NCI-H1092 treated with DMSO at 0.1 percent for 48 hours (cell line): ENCODE results near the gene ME1.
"Not testable (repeated sequence)": the region's sequence is repeated elsewhere in the genome, so short reads cannot be mapped to it uniquely, and the experiment has no call there.

ENCODE experiments used
- DNase-seq: peaks from one replicate; lab custom pipeline; 2025; lab: John Stamatoyannopoulos, UW

Gene ME1

DNA sequence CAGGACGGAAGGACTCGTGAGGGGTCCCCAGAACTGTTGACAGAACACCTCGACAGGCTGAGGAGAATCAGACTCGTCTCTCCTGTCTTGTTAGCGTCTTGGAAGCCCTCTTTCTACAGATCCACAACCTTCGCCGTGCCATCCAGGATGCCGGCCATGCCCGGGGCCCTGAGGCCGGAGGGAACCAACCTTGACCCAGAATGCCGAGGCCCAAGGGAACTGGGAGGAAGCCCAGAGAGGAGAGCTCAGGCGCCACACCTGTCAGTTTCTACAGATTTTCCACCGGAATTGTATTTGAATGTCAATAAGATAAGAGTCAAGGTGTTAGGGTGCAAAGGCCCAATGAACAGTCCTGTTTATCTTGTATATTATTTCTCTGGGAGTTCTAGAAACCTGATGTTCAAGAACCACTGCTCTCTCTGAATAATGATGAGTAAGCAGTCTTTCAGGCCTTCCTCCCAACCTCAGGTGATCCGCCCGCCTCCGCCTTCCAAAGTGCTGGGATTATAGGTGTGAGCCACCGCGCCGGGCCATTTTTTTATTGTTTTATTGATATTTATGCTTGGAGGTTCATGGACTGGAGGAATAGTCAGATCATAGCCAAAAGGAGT, 799 bp upstream of the ME1 start:
- no peak for DNase-seq

DNA sequence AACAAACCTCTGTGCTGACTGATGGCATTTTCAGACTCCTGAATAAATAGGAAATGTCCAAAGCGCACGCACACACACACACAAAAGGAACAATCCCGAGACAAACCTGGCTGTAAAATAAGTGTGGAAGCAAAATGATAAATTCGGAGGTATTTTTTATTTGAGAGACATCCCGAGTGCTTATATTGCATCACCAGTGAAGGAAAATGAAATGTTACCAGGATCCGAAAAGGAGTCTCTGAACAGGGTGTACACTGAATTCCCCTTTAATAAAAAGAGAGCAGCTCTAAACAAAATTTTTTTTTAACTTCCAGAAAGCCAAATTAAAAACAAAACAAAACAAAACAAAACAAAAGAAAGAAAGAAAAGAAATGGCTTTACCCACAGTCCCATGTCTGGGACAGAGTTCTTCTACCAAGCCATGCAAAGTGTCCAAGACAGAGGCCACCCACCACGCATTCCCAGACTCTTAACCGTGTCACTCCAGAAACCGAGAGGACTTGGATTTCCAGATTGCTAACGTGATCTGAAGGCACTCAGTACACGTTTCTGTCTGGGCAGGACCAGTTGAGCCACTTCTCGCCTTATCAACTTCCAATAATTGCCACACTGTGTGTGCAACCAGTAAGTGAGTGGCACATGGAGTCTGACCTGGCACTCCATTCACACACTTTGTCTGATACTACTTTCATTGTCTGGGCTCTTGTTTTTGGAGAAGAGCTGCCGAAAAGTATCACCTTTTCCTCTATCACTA, 817 bp downstream of the ME1 start:
- DNase-seq, result no peak

DNA sequence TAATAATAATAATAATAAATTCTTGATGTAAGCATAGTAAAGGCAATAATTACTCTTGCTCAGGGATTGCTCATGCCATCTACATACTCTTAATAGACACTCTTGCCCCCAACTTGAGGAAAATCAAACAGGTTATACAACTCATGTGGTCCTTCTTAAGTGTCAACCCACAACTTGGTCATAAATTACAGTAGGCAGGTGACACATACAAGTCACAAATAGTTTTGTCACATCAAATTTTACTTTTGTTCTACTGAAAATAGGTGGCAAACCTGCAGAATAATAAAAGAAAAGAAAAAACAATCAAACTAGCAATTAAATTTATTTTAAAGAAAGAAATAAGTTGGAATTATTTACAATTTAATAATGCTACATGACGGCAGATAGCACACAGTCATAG, 1.6 kb downstream of the ME1 start:
- no peak for DNase-seq

DNA sequence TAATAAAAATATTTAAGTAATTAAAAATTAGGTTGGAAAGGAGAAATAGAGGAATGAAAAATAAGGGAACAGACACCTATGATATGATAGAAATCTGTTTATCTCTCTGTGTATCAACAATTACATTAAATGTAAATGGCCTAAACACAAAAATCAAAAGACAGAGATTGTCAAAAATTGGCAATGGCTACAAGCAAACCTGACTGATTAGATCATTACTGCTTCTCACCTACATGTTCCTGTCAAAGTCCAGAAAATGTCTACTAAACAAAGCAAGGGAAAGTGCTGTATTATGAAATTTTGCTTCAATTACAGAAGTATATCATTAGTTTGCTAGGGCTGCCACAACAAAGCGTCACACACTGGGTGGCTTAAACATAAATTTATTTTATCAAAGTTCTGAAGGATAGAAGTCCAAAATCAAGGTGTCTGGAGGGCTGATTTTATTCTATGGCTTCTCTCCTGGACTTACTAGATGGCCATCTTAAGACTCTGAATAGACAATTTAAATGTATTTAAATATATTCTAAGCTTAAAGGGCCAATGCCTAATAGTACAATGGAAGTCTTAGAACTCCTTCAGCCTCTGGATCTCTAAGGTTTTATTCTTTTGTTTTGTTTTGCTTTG, 6.3 kb downstream of the ME1 start:
- DNase-seq, result no peak

DNA sequence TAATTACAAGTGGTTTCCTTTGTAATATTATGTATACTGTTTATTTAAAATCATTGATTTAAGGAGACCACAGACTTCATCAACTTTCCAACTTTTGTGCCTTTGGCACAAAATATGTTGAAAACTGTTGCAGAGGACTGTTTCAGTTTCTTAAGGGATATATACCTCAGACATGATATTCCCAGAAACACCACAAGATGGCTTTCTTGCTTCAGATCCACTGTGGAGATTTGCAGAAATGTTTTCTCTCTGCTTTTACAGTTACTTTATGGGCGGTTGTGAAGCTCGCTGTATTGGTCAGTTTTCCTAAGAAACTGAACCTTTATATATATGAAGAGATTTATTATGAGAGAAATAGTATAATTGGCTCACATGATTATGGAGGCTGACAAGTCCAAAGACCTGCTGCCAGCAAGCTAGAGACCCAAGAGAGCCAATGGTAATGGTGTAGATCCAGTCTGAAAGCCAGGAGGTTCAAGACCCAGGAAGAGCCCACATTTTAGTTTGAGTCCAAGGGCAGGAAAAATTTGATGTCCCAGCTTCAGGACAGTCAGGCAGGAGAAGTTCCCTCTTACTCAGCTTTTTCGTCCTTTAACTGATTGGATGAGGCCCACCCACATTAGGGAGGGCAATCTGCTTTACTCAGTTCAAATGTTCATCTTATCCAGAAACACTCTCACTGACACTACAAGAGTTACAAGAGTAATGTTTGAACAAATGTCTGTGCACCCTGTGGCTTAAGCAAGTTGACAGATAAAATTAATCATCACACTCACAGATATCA, 12.8 kb downstream of the ME1 start:
- DNase-seq, result peak; percentile 4

DNA sequence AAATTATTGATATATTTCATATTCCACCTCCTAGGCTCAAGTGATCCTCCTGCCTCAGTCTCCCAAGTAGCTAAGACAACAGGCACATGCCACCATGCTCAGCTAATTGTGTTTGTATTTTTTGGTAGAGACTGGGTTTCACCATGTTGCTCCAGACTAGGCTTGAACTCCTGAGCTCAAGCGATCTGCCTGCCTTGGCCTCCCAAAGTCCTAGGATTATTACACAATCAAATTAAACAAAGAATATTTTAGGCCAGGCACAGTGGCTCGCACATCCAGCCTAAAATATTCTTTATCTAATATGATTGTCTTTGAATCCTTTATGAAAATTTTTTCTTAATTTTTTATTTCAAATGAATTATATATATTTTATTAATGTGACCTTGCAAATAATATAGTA, 17.8 kb downstream of the ME1 start:
- no peak for DNase-seq

DNA sequence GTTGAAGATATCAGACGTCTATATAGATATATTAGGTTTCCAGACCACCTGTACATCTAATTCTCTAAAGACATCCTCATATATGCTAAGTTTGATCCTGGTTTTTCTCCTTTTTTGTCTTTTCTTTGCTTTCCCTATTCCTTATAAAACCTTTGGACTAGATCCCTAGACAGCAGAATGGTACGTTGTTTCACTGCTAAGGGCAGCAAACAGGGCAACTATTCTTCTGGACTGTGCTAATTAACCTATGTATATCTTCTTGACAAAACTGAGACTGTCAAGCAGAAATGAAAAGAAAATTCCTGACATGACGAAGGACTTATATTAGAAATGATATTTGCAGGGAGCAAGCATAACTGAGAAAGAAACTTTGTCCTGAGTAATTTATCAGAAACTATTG, 19.1 kb downstream of the ME1 start:
- no peak for DNase-seq

DNA sequence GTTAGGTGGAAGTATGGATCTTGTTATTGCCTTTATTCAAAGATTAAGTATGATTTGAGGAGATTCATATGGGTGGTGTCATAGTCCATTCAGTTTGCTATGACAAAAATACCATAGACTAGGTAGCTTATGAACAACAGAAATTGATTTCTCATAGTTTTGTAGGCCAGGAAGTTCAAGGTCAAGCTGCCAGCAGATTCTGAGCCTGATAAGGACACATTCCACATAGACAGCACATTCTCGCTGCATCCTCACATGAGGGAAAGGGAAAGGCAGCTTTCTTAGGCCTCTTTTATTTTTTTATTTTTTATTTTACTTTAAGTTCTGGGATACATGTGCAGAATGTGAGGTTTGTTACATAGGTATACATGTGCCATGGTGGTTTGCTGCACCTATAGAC, 27.7 kb downstream of the ME1 start:
- DNase-seq, result no peak

DNA sequence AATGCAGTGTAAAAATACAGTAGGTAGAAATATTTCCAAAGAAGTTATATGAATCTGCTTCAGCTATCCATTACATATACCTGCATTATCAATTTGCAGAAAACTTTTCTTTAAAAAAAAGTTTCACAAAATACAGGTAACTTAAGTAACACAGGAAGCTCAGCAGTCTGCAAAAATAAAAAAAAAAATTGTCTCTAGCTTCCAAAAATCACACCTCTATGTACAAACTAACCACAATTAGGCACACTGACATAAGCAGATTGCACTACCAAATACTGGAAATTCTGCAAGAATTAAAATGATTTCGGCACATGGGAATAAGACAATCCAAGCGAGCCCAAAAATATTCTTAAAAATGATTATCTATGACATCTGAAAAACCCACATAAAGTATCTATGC, 41.2 kb downstream of the ME1 start:
- no peak for DNase-seq

DNA sequence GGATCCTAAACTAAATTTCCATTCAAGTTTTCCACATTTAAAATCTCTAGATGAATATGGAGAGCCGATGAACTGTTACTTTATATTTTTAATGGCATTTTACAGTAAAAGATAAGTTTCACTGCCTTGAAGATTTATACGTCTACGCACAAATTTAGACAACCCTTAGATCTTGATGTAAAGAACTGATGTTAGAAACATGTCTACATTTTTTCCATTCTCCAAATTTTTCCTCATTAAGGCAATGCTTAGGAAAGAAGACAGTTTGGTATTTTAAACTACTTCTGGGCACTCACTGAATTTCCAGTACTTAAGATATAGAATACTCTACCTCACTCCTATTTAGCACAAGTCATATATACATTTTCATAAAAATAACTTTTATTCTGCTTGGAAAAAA, 45.4 kb downstream of the ME1 start:
- DNase-seq, result no peak

DNA sequence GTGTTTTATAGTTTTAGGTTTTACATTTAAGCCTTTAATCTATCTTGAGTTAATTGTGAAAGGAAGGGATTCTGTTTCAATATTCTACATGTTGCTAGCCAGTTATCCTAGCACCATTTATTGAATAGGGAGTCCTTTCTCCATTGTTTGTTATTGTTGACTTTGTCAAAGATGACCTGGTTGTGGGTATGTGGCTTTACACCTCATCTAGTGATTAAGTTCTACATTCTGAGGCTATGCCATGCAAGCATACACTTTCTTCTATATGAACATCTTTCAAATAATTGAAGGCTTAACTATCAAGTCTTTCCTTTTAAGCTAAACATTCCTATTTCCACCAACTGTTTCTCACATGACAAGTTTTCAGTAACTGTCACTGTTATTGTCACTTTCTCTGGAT, 46.1 kb downstream of the ME1 start:
- no peak for DNase-seq

DNA sequence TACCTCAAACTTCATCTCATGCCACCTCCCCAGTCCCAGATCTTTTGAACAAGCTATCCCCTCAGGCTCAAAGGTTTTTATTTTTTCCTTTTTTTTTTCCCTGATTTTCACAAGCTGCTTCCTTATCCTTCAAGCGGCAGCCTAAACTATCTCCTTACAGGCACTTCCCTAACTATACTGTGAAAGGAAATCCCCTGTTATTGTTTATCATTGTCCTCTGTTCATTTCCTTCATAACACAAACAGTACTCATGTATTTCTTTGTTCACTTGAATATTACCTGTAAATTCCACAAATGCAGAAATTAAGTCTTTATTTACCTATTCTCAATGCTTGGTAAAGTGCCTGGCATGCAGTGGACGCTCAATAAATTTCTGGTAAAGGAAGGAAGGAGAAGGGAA, 48.9 kb downstream of the ME1 start:
- DNase-seq, result no peak

DNA sequence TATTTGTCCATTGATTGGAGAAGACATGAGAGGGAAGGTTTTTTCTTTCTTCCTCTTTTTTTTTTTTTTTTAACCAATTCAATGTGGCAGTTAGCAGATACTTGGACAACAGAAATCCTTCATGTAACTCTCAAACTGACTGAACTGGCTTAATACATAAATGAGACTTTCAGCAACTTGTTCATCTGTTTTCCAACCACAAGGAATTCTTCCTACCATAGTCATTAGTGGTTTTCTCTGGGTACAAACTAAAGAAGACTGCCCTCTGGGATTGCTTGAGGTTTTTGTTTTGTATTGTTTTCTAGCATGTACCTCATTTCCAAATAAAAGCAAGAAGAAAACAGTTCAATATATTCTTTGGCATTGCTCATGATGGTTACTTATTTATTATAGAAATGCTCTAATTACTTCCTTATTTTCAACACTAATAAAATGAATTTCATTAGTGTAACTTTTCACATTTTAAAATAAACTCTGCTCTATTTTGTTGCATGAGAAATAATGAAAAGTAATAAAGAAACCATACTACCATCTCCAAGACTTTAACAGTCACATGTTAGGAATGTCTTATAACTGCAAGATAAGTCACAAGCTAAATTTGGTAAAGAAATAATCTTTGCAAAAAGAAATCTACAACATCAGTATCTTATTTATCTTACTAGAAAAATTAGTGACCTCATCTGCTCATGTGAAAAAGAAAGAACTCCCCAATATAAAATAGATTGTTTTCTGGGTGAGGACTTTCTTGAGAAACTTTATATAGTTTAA, 52.0 kb downstream of the ME1 start:
- no peak for DNase-seq

DNA sequence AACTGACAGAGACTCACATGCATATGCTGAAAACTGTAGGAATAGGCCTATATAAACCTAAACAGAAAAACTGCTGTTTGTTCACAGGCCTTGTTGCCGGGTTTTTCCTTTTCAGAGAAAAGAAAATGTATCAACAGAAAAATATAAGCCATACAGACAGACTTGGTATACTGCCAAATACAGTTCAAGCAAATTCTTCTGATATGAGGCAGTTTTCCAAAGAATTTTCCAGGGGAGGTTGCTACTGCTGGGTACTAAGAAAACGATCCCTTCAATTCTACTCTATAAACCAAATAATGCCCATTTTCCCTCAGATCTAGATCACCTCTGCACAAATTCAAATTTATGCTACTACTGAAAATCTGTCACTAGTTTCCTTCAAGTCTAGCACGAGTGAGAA, 59.4 kb downstream of the ME1 start:
- DNase-seq, result no peak

DNA sequence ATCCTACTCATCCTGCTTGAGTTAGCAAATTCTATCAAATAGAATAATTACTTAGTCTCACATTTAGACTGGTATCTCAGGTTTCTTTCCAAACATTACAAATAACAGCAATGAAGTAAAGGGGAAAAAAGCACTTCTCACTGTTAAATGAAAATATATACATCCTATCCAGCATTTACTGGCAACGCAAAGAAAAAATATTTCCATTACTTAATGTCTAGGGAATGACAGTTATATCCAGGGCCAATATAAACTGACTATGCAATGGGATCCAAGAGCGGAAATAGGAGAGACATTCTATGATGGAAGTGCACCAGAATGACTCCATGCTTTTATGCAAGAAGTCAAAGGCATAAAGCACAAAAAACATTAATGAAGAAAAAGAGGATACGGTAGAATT, 60.3 kb downstream of the ME1 start:
- no peak for DNase-seq

DNA sequence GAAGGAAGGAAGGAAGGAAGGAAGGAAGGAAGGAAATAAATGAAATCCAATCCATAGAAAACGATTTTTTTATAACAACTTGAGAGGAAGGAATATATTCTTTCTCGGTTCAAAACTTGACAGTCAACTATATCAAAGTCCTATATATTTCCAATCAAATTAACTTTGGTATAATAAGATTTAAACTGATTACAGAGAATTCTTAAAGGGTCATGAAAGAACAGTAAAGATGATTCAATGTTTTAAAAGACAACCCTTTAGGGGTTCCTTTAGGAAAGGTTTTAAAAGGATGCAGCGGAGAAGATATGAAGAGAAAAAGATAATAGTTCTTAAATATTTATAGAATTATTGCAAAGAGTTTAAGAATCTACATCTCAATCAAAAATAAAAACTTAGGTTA, 61.2 kb downstream of the ME1 start:
- no peak for DNase-seq

DNA sequence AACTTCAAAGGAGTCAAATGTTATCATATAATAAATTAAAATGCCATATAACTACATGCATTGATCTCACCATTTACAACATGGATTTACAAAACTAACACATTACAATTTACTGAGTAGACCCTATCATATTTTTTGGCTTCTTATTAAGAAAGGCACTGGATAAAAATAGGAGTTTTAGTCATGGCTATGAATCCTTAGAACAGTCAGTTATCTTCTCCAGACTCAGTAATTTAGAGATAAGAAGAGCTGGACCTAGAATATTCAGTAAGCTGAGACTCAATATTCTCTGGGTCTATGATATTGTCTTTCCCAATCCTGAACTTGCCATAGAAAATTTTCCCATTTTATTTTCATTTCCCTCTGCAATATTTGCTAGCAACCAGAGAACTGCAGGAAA, 62.3 kb downstream of the ME1 start:
- no peak for DNase-seq

DNA sequence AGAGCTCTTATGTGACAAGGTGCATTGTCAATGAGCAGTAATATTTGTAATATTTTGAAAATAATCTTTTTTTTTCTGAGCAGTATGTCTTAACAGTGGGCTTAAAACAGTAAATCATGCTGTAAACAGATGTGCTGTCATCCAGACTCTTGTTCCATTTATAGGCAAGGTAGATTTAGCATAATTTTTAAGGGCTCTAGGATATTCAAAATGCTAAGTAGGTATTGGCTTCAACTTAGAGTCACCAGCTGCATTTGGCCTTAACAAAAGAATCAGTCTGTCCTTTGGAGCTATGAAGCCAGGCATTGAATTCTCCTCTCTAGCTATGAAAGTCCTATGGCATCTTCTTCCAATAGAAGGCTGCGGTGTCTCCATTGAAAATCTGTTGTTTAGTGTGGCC, 63.7 kb downstream of the ME1 start:
- no peak for DNase-seq

DNA sequence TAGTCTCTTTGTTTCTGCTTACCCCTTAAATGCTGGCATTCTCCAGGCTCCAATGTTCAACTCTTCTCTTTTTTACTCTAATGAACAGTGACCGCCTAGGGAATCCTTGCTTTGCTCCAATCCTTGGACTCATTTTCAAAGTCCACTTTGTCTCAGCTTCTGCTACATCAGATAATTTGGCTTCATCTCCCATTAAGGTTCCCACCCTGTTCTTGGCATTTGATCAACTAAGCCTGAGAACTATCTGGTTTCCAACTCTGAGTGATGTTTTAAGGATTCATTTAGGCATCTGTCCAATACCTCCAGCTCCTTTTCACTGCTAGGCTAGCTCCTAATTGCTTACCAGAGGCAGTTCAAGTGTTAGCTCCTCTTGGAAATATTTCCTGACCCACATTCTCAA, 64.9 kb downstream of the ME1 start:
- DNase-seq, result no peak

DNA sequence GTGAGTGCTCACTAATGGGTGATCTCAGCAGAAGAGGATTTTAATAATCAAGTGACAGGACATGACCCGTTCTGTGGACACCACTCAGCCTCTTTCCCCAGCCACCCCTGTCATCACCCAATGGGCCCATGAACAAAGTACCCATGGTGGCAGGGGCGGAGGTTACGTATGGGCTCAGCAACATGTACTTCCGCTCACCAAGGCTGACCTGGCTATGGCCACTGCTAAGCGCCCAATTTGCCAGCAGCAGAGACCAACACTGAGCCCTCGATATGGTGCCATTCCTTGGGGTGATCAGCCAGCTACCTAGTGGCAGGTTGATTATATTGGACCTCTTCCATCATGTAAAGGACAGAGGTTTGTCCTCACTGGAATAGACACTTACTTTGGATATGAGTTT, 68.5 kb downstream of the ME1 start:
- not testable (repeated sequence) for DNase-seq

DNA sequence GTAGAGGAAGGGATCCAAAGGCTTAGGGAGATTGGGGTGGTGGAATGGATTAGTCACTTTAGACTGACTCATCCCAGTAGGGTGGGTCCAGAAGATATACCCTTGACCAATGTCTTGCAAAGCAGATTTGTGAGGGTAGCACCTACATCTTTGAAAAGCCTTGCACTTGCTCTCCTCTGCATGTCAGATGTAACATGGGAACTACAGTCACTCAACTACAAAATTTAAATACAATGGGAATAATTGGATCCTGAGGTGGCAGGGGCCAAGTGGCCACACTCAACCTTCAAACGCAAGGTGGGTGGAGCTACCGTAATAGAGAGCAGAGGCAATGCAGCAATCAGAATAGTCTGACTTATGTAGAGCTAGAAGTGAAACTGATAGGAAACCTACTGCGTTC, 71.2 kb downstream of the ME1 start:
- no peak for DNase-seq

DNA sequence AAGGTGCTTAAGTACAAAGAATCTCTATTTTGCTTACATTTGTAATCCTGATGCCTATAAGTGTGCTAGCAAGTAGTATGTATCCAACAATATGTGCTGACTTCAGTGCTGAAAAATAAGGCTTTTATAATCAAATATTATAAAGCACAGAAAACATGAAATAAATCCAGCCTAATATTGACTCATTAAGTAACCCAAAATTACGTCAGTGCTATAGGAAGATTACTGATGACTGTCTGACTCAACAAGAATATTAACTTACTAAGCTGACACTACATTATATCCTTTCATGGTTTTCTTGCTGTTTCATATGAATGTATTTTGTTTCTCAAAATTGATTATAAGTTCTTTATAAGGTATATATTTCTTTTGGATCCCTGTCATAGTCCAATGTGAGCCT, 76.1 kb downstream of the ME1 start:
- DNase-seq, result no peak
